ENCODE data around the gene NDUFAF8.
"Not testable (repeated sequence)": the region's sequence is repeated elsewhere in the genome, so short reads cannot be mapped to it uniquely, and the experiment has no call there.

NDUFAF8 gene

DNA sequence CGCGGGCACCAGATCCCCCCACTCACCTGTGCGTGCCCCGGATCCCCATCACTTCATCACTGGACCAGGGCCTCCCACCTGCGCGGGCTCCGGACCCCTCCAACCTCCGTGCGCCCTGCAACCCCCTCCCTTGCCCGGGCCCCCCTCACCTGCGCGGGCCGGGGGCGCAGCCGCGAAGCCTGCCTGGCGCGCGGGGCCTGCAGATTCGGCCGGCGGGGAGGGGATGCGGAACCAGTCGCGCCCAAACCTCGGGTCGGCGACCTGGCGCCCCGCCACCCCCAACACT, 16.6 kb upstream of the NDUFAF8 start:
- peaks cover 3% of the 10 kb centered on the region for H3K36me3 ChIP-seq (ENCODE audit: control insufficient read depth, insufficient read depth, low read length)
- TF ChIP-seq, protein P1, sequence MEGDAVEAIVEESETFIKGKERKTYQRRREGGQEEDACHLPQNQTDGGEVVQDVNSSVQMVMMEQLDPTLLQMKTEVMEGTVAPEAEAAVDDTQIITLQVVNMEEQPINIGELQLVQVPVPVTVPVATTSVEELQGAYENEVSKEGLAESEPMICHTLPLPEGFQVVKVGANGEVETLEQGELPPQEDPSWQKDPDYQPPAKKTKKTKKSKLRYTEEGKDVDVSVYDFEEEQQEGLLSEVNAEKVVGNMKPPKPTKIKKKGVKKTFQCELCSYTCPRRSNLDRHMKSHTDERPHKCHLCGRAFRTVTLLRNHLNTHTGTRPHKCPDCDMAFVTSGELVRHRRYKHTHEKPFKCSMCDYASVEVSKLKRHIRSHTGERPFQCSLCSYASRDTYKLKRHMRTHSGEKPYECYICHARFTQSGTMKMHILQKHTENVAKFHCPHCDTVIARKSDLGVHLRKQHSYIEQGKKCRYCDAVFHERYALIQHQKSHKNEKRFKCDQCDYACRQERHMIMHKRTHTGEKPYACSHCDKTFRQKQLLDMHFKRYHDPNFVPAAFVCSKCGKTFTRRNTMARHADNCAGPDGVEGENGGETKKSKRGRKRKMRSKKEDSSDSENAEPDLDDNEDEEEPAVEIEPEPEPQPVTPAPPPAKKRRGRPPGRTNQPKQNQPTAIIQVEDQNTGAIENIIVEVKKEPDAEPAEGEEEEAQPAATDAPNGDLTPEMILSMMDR (IDR thresholded peaks at IDR 0.05; ENCODE audit: insufficient read depth, low read length, poor library complexity, severe bottlenecking) = no peak
- peak overlapping the region; percentile 85 for H3K4me3 ChIP-seq (replicated peaks; ENCODE audit: low read depth, low read length)
- no peaks in the 10 kb centered on the region for H3K27me3 ChIP-seq (replicated peaks; ENCODE audit: control insufficient read depth, insufficient read depth, low read length)
- no peak for DNase-seq (ENCODE audit: extremely low read depth, insufficient read length)

DNA sequence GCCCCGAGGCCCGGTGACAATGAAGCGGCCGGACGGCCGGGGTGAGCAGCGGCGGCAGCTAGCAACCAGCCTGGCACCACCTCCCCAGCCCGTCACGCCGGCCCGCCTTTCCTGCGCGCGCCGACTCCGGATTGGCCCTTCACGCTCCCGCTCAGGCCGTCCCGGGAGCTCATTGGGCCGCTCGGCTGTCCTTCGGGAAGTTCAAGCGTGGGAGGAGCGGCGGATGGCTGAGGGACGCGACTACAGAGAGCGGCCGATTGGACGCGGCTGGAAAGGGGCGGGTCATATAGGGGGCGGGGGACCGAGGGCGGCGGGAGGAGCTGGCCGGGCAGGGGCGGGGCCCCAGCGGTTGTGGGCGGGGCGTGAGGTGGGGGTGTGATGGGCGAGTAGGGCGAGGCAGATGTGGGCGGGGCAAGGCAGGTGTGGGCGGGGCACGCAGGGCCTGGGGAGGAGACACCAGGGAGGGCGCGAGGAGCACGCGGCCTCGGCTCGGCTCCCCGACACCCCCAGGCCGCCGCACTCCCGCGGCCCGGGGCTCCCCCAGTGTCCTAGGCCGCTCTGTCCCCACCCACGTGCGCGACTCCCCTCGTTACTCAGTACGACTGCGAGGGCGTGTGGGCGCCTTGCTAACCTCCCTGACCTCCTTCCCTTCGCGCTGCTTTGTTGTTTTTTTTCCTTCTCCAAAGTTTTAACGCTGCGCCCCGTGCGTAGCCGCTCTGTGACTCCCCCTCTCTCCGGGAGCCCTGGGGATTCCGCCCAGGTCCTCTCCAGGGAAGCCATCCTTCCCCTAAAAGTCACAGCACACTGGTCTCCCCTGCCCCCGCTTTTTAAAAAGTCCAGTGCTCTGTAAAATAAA, 16.0 kb upstream of the NDUFAF8 start, which contains the start of gene CEP131:
TSS of gene CEP131 (minus strand) at position 60 of the 856 bp plus-strand sequence. CDS start 2,909 bp downstream, outside the sequence.
- H3K27me3 ChIP-seq (replicated peaks; ENCODE audit: control insufficient read depth, insufficient read depth, low read length) = no peaks in the 10 kb centered on the region
- H3K4me3 ChIP-seq (replicated peaks; ENCODE audit: low read depth, low read length) = peak within 1 kb of the TSS; percentile 85
- peak; percentile 97 for DNase-seq (ENCODE audit: extremely low read depth, insufficient read length)
- TF ChIP-seq, protein P1 (IDR thresholded peaks at IDR 0.05; ENCODE audit: insufficient read depth, low read length, poor library complexity, severe bottlenecking) = no peak
- peaks cover 3% of the 10 kb centered on the region for H3K36me3 ChIP-seq (ENCODE audit: control insufficient read depth, insufficient read depth, low read length)

DNA sequence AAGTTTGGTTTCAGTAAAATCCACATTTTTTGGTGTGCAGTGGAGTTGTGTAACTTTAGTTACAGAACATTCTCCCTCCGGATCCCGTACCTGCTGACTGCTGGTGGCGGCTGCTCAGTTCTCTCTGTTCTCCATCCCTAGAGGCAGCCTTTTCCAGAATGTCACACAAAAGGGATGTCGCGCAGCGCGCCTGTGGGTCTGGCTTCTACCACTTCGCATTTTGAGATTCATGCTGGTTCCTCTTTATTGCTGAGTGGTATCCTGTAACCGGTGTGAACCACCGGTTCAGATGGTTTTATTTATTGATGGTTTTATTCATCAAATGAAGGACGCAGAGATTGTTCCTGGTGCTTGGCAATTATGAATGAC, 15.4 kb upstream of the NDUFAF8 start:
- Histone ChIP-seq H3K36me3 (ENCODE audit: control insufficient read depth, insufficient read depth, low read length) (peaks cover 3% of the 10 kb centered on the region), H3K27me3 (replicated peaks; ENCODE audit: control insufficient read depth, insufficient read depth, low read length) (no peaks in the 10 kb centered on the region), H3K4me3 (replicated peaks; ENCODE audit: low read depth, low read length) (no peak overlapping the region; the same call in 1 of the 2 replicates)
- TF ChIP-seq, protein P1 (IDR thresholded peaks at IDR 0.05; ENCODE audit: insufficient read depth, low read length, poor library complexity, severe bottlenecking) = no peak
- DNase-seq (ENCODE audit: extremely low read depth, insufficient read length) = no peak

DNA sequence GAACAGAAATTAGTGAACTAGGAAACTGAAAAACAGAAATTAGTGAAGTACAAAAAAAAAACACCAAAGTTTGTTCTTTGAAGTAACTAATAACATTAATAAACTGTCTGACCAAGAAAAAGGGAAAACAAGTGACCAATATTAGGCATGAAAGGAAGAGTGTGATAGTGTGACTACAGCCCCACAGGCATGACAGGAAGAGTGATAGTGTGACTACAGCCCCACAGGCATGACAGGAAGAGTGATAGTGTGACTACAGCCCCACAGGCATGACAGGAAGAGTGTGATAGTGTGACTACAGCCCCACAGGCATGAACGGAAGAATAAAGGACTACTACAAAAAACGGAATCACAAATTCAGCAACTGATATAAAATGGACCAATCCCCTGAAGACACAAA, 11.5 kb upstream of the NDUFAF8 start:
- not testable (repeated sequence) for H3K27me3 ChIP-seq (replicated peaks; ENCODE audit: control insufficient read depth, insufficient read depth, low read length); DNase-seq (ENCODE audit: extremely low read depth, insufficient read length)

DNA sequence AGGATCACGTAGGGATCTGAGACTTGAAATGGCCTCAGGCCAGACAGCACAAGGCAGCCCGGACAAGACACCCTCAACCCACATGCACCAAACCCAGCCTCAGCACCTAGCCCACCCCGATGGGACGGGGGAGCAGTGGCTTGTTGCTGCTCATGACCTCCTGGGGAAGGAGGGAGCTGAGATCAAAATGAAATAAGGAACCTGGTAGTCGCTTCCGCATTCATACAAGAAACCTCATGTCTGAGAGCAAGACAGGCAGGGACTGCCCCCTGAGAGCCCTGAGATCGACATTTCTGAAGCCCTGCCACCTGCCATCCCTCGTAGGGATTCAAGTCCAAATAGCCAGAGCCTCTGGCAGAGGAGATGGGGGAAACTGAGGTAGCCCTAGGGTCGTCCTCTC, 10.7 kb upstream of the NDUFAF8 start:
- peak; percentile 67 for DNase-seq (ENCODE audit: extremely low read depth, insufficient read length)
- H3K4me3 ChIP-seq (replicated peaks; ENCODE audit: low read depth, low read length) = no peak overlapping the region
- peaks cover 21% of the 10 kb centered on the region for H3K36me3 ChIP-seq (ENCODE audit: control insufficient read depth, insufficient read depth, low read length)
- H3K27me3 ChIP-seq (replicated peaks; ENCODE audit: control insufficient read depth, insufficient read depth, low read length) = no peaks in the 10 kb centered on the region
- TF ChIP-seq, protein P1 (IDR thresholded peaks at IDR 0.05; ENCODE audit: insufficient read depth, low read length, poor library complexity, severe bottlenecking) = no peak

More for the DNA sequence above, 11.5 kb upstream of the NDUFAF8 start:
- not testable (repeated sequence) for H3K4me3 ChIP-seq (replicated peaks; ENCODE audit: low read depth, low read length)
- H3K36me3 ChIP-seq (ENCODE audit: control insufficient read depth, insufficient read depth, low read length) = peaks cover 15% of the 10 kb centered on the region

DNA sequence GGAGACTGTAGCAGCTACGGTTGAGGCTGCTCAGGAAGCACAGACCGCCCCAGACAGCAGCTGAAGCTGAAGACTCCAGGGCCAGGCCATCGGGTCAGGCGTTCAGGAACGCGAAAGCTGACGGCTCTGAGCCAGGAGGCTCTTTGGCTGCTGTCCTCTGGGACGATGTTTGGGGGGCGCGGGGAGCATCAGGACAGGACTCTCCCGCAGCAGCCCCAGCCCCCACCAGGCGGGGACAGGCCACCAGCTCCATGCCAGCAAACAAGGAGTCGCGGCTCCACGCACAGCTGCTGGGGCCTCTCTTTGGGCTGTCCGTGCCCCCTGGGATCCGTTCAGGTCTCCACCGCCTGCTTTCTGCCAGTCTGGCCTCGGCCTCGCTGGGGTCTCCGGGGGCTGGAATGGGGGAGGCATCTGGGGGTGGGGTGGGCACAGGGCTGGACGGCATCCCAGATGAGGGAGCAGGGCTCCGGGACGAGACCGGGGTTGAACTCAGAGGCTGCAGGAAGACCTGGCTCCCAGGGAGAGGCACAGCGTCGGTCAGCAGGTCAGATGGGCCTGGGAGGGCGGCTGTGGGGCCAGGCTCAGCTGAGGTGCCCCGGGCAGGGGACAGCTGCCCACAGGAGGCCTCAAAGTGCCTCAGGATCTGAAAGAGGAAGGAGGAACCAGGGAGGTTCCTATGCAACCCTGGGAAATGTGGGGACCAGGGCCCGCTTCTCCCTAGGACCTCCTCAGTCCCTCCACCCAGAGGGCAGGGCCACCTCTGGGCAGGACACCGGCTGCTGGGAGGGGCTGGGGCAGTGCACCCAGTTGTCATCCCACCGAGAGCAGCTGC, 10.1 kb upstream of the NDUFAF8 start:
- H3K36me3 ChIP-seq (ENCODE audit: control insufficient read depth, insufficient read depth, low read length) = peaks cover 21% of the 10 kb centered on the region
- no peaks in the 10 kb centered on the region for H3K27me3 ChIP-seq (replicated peaks; ENCODE audit: control insufficient read depth, insufficient read depth, low read length)
- DNase-seq (ENCODE audit: extremely low read depth, insufficient read length) = peak; percentile 7

More for the DNA sequence above, 10.1 kb upstream of the NDUFAF8 start:
- TF ChIP-seq, protein P1 (IDR thresholded peaks at IDR 0.05; ENCODE audit: insufficient read depth, low read length, poor library complexity, severe bottlenecking) = no peak
- no peak overlapping the region for H3K4me3 ChIP-seq (replicated peaks; ENCODE audit: low read depth, low read length)

Measured in GM06990 (cell line).